HepG2 (cell line): ENCODE results near the gene POLD3. TPM values are rescaled to one million over a fixed set of nuclear protein-coding genes. Genes with fewer than 3 reads are reported as not detected.

Experiments used
- ASH2L ChIP-seq: fragments of 300-600, 200-600 bp; sonication (generic); IDR thresholded peaks from 2 replicates; pipeline ENCODE4 v1.7.0; 2017; ENCODE audit warnings: low read depth, mild to moderate bottlenecking, moderate library complexity, mixed read lengths, low read length; ENCODE audit not compliant: insufficient read length
- CREB1 ChIP-seq, 2 experiments: fragments of 450-650 bp in 1 of 2; IDR thresholded peaks; 2 replicates each; pipeline ENCODE4 v1.6.1; 2016 to 2017; ENCODE audit warnings: control low read depth in 1 of 2, mild to moderate bottlenecking in 1 of 2, missing compliant biosample characterization in 1 of 2, missing genetic modification characterization in 1 of 2
- GATAD1 ChIP-seq: IDR thresholded peaks from 2 replicates; pipeline ENCODE4 v1.6.1; 2016; ENCODE audit warnings: missing genetic modification reagents, missing compliant biosample characterization
- MIER2 ChIP-seq: IDR thresholded peaks from 2 replicates; pipeline ENCODE4 v1.6.1; 2016; ENCODE audit warnings: missing biosample characterization, missing genetic modification reagents
- PHF8 ChIP-seq: sonication (generic); formaldehyde crosslinking; IDR thresholded peaks from 2 replicates; pipeline ENCODE4 v1.5.0; 2020; ENCODE audit warnings: missing genetic modification reagents
- POLR2AphosphoS5 ChIP-seq: IDR thresholded peaks from 2 replicates; pipeline ENCODE4 v1.6.1; 2012; ENCODE audit warnings: low read depth, low read length
- RORA ChIP-seq: sonication (generic); formaldehyde crosslinking; IDR thresholded peaks from 2 replicates; pipeline ENCODE4 v1.5.0; 2020; ENCODE audit warnings: mild to moderate bottlenecking, missing genetic modification reagents, moderate library complexity
- polyA plus RNA-seq, 8 experiments: library from polyadenylated mRNA; depleted of rRNA in 3 of 8; stranded (reverse) in 7 of 8; unstranded in 1 of 8; fragments of >200 nt; fragmentation: Illumina TruSeq in 4 of 8; extraction: Trizol in 4 of 8; gene quantifications; 2 replicates each; pipeline versions ENCODE4 v1.2.1 to v1.2.3, GENCODE V29; 2011 to 2016; ENCODE audit warnings: low read depth in 4 of 8, missing spikeins in 1 of 8, mixed read lengths in 1 of 8; ENCODE audit not compliant: insufficient read depth in 1 of 8
- total RNA-seq, 5 experiments: library from RNA; depleted of rRNA; stranded (reverse); fragments of >200 nt; fragmentation: Illumina TruSeq; extraction: Trizol; gene quantifications; 2 replicates each; pipeline ENCODE4 v1.2.3, GENCODE V29; 2016; ENCODE audit warnings: low read depth in 1 of 5
- TF ChIP-seq, protein P1 (sequence below): sonication (generic); formaldehyde crosslinking; IDR thresholded peaks from 2 replicates; pipeline ENCODE4 v1.9.0; 2021; ENCODE audit warnings: missing genetic modification reagents, borderline replicate concordance
- TF ChIP-seq, protein P2 (sequence below): sonication (generic); formaldehyde crosslinking; conservative IDR thresholded peaks from 2 replicates; pipeline ENCODE4 v1.5.0; 2020; ENCODE audit warnings: missing genetic modification reagents
- TF ChIP-seq, protein P3 (sequence below): IDR thresholded peaks from 2 replicates; pipeline ENCODE4 v1.6.1; 2016; ENCODE audit warnings: mild to moderate bottlenecking
- TF ChIP-seq, protein P4 (sequence below): sonication (generic); formaldehyde crosslinking; IDR thresholded peaks from 2 replicates; pipeline ENCODE4 v1.4.0; 2020; ENCODE audit warnings: missing genetic modification reagents, borderline replicate concordance
- TF ChIP-seq, protein P5 (sequence below): sonication (generic); formaldehyde crosslinking; IDR thresholded peaks from 2 replicates; pipeline ENCODE4 v1.4.0; 2020; ENCODE audit warnings: missing genetic modification reagents

Gene POLD3
- total and polyA plus RNA-seq, 2 of the 13 experiments (the other 11 are each of a cell fraction or from before 2014, with no cell fraction given): 6.3 to 18.9 TPM

DNA sequence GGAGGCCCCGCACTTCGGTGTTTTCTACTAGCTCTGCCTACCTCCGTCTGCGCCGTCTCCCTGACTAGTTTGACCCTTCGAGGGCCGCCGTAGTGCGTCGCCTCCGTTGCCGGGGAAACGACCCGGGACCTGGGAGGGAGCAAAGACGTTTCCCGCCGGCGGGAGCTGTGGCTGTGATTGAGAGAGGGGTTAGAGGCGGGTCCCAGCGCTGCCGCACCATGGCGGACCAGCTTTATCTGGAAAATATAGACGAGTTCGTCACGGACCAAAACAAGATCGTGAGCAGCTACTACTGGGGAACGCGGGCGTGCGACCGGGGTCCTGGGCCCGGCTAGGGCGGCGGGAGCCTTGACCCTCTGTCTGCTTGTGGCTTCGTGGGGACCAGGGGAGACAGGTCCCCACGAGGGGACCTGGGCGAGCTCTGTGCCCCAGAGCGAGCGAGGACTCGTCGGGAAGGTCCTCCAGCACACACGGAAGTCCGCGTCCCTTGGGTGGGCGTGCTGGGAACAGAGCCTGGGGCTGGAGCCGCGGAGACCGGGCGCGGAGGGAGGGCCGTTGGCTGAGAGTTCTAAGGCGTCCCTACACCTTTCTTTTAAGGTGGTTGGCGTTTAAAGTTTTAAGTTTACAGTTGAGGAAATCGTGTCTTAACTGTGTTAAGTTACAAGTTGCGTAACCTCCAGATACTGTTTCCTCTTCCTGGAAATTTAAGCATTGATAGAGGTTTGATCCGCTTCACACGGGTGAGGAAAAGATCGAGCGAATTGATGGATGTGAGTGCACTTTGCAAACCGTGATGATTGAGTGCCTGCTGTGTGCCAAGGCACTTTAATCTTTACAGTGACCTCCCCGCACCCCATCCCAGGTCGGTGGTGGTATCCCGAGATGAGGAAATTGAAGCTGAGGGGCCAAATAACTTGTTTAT, at the start of gene POLD3 (continued):
- TF ChIP-seq, protein P1, sequence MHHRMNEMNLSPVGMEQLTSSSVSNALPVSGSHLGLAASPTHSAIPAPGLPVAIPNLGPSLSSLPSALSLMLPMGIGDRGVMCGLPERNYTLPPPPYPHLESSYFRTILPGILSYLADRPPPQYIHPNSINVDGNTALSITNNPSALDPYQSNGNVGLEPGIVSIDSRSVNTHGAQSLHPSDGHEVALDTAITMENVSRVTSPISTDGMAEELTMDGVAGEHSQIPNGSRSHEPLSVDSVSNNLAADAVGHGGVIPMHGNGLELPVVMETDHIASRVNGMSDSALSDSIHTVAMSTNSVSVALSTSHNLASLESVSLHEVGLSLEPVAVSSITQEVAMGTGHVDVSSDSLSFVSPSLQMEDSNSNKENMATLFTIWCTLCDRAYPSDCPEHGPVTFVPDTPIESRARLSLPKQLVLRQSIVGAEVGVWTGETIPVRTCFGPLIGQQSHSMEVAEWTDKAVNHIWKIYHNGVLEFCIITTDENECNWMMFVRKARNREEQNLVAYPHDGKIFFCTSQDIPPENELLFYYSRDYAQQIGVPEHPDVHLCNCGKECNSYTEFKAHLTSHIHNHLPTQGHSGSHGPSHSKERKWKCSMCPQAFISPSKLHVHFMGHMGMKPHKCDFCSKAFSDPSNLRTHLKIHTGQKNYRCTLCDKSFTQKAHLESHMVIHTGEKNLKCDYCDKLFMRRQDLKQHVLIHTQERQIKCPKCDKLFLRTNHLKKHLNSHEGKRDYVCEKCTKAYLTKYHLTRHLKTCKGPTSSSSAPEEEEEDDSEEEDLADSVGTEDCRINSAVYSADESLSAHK: no peak
- TF ChIP-seq POLR2AphosphoS5: peak; percentile 55
- TF ChIP-seq, protein P2, sequence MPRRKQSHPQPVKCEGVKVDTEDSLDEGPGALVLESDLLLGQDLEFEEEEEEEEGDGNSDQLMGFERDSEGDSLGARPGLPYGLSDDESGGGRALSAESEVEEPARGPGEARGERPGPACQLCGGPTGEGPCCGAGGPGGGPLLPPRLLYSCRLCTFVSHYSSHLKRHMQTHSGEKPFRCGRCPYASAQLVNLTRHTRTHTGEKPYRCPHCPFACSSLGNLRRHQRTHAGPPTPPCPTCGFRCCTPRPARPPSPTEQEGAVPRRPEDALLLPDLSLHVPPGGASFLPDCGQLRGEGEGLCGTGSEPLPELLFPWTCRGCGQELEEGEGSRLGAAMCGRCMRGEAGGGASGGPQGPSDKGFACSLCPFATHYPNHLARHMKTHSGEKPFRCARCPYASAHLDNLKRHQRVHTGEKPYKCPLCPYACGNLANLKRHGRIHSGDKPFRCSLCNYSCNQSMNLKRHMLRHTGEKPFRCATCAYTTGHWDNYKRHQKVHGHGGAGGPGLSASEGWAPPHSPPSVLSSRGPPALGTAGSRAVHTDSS: no peak
- TF ChIP-seq, protein P3, sequence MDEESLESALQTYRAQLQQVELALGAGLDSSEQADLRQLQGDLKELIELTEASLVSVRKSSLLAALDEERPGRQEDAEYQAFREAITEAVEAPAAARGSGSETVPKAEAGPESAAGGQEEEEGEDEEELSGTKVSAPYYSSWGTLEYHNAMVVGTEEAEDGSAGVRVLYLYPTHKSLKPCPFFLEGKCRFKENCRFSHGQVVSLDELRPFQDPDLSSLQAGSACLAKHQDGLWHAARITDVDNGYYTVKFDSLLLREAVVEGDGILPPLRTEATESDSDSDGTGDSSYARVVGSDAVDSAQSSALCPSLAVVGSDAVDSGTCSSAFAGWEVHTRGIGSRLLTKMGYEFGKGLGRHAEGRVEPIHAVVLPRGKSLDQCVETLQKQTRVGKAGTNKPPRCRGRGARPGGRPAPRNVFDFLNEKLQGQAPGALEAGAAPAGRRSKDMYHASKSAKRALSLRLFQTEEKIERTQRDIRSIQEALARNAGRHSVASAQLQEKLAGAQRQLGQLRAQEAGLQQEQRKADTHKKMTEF: peak; percentile 82
- TF ChIP-seq CREB1 (IDR thresholded peaks at IDR 0.05): no peak
- peak; percentile 88 for TF ChIP-seq CREB1 (CRISPR knock-in tag; IDR thresholded peaks at IDR 0.05)
- no peak for TF ChIP-seq RORA
- TF ChIP-seq ASH2L: no peak
- peak; percentile 52; the same call in 1 of the 2 replicates for TF ChIP-seq MIER2 (CRISPR knock-in tag)
- TF ChIP-seq, protein P4, sequence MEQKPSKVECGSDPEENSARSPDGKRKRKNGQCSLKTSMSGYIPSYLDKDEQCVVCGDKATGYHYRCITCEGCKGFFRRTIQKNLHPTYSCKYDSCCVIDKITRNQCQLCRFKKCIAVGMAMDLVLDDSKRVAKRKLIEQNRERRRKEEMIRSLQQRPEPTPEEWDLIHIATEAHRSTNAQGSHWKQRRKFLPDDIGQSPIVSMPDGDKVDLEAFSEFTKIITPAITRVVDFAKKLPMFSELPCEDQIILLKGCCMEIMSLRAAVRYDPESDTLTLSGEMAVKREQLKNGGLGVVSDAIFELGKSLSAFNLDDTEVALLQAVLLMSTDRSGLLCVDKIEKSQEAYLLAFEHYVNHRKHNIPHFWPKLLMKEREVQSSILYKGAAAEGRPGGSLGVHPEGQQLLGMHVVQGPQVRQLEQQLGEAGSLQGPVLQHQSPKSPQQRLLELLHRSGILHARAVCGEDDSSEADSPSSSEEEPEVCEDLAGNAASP (CRISPR knock-in tag): peak; percentile 66
- TF ChIP-seq PHF8: peak; percentile 74
- TF ChIP-seq GATAD1: peak; percentile 93
- TF ChIP-seq, protein P5, sequence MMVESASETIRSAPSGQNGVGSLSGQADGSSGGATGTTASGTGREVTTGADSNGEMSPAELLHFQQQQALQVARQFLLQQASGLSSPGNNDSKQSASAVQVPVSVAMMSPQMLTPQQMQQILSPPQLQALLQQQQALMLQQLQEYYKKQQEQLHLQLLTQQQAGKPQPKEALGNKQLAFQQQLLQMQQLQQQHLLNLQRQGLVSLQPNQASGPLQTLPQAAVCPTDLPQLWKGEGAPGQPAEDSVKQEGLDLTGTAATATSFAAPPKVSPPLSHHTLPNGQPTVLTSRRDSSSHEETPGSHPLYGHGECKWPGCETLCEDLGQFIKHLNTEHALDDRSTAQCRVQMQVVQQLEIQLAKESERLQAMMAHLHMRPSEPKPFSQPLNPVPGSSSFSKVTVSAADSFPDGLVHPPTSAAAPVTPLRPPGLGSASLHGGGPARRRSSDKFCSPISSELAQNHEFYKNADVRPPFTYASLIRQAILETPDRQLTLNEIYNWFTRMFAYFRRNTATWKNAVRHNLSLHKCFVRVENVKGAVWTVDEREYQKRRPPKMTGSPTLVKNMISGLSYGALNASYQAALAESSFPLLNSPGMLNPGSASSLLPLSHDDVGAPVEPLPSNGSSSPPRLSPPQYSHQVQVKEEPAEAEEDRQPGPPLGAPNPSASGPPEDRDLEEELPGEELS (CRISPR knock-in tag): no peak; the same call in 1 of the 2 replicates
